HUES64 (cell line): ENCODE data around the gene EDN2.

Experiments
- H3K27ac ChIP-seq: 2 replicates; pipeline ENCODE4 v1.7.0; 2013; ENCODE audit warnings: low read depth, low read length, inconsistent platforms
- H3K27me3 ChIP-seq: 2 replicates; pipeline ENCODE4 v1.6.1; 2013; ENCODE audit warnings: mild to moderate bottlenecking, low read length; ENCODE audit not compliant: insufficient read depth
- H3K36me3 ChIP-seq: 2 replicates; pipeline ENCODE4 v1.6.1; 2013; ENCODE audit warnings: mild to moderate bottlenecking, low read length; ENCODE audit not compliant: insufficient read depth
- H3K4me1 ChIP-seq: 2 replicates; pipeline ENCODE4 v1.6.1; 2013; ENCODE audit warnings: mild to moderate bottlenecking, low read length, moderate library complexity; ENCODE audit not compliant: insufficient read depth
- H3K4me3 ChIP-seq: 2 replicates; pipeline ENCODE4 v1.5.1; 2013; ENCODE audit warnings: mild to moderate bottlenecking, low read length, moderate library complexity
- H3K9ac ChIP-seq: 2 replicates; pipeline ENCODE4 v1.6.1; 2013; ENCODE audit warnings: mild to moderate bottlenecking, low read depth, low read length
- H3K9me3 ChIP-seq: 2 replicates; pipeline ENCODE4 v1.6.1; 2013; ENCODE audit warnings: low read depth, low read length; ENCODE audit not compliant: insufficient read depth
- WGBS: fragments of 150-250, 120-280 bp; methylation state at CpG from one replicate; pipeline ENCODE4 v1.1.7; 2013; ENCODE audit warnings: missing lambda C conversion rate; 5-methylcytosine and 5-hydroxymethylcytosine counted together

Gene EDN2

GRCh38 chr1:41481109-41481775, 3.2 kb downstream of the EDN2 start:
- Histone ChIP-seq H3K36me3 (no peaks in the 10 kb centered on the region), H3K27me3 (no peaks in the 10 kb centered on the region), H3K4me1 (peaks cover 12% of the 10 kb centered on the region), H3K4me3 (no peak overlapping the region), H3K9ac (no peak overlapping the region), H3K27ac (no peak overlapping the region), H3K9me3 (no peaks in the 10 kb centered on the region)
- WGBS: 93% methylated on average over 15 of the region's 15 CpGs

- Histone ChIP-seq H3K4me1 (peaks cover 4% of the 10 kb centered on the region), H3K9me3 (no peaks in the 10 kb centered on the region), H3K36me3 (no peaks in the 10 kb centered on the region), H3K4me3 (no peak overlapping the region), H3K27me3 (no peaks in the 10 kb centered on the region), H3K27ac (no peak overlapping the region), H3K9ac (no peak overlapping the region)
- 91% methylated on average over 10 of the region's 10 CpGs for WGBS
Measured at GRCh38 chr1:41480204-41481108, 4.0 kb downstream of the EDN2 start.

- Histone ChIP-seq H3K4me3 (no peak overlapping the region), H3K9me3 (no peaks in the 10 kb centered on the region), H3K27me3 (no peaks in the 10 kb centered on the region), H3K9ac (no peak overlapping the region), H3K27ac (no peak overlapping the region), H3K4me1 (no peaks in the 10 kb centered on the region; the same call in 1 of the 2 replicates), H3K36me3 (no peaks in the 10 kb centered on the region)
- 92% methylated on average over 3 of the region's 3 CpGs for whole genome bisulfite sequencing
Measured at GRCh38 chr1:41479808-41480160, 4.7 kb downstream of the EDN2 start.

GRCh38 chr1:41479000-41479807, 5.3 kb downstream of the EDN2 start:
- no peaks in the 10 kb centered on the region for H3K36me3 ChIP-seq
- no peaks in the 10 kb centered on the region for H3K27me3 ChIP-seq
- H3K4me3 ChIP-seq: no peak overlapping the region
- H3K9ac ChIP-seq: no peak overlapping the region
- no peak overlapping the region; the same call in 1 of the 2 replicates for H3K27ac ChIP-seq
- WGBS: 92% methylated on average over 19 of the region's 19 CpGs
- no peaks in the 10 kb centered on the region for H3K9me3 ChIP-seq
- H3K4me1 ChIP-seq: no peaks in the 10 kb centered on the region; the same call in 1 of the 2 replicates

GRCh38 chr1:41478118-41478748, 6.2 kb downstream of the EDN2 start:
- H3K4me3 ChIP-seq: no peak overlapping the region
- no peaks in the 10 kb centered on the region for H3K9me3 ChIP-seq
- H3K27ac ChIP-seq: no peak overlapping the region
- 91% methylated on average over 12 of the region's 12 CpGs for WGBS
- H3K4me1 ChIP-seq: no peaks in the 10 kb centered on the region; the same call in 1 of the 2 replicates
- H3K36me3 ChIP-seq: no peaks in the 10 kb centered on the region
- H3K9ac ChIP-seq: no peak overlapping the region
- H3K27me3 ChIP-seq: no peaks in the 10 kb centered on the region

- no peak overlapping the region for H3K27ac ChIP-seq
- H3K36me3 ChIP-seq: no peaks in the 10 kb centered on the region
- no peaks in the 10 kb centered on the region; the same call in 1 of the 2 replicates for H3K4me1 ChIP-seq
- no peaks in the 10 kb centered on the region for H3K27me3 ChIP-seq
- WGBS: 88% methylated on average over 11 of the region's 11 CpGs
- H3K4me3 ChIP-seq: no peak overlapping the region
- no peak overlapping the region for H3K9ac ChIP-seq
- H3K9me3 ChIP-seq: no peaks in the 10 kb centered on the region
Measured at GRCh38 chr1:41476807-41477361, 7.6 kb downstream of the EDN2 start.

GRCh38 chr1:41475859-41476567, 8.5 kb downstream of the EDN2 start:
- H3K27ac ChIP-seq: no peak overlapping the region
- H3K4me3 ChIP-seq: no peak overlapping the region
- no peak overlapping the region for H3K9ac ChIP-seq
- no peaks in the 10 kb centered on the region for H3K27me3 ChIP-seq
- H3K9me3 ChIP-seq: no peaks in the 10 kb centered on the region
- H3K36me3 ChIP-seq: no peaks in the 10 kb centered on the region
- 81% methylated on average over 8 of the region's 8 CpGs for WGBS
- no peaks in the 10 kb centered on the region; the same call in 1 of the 2 replicates for H3K4me1 ChIP-seq

GRCh38 chr1:41475346-41475745, 9.1 kb downstream of the EDN2 start:
- H3K9ac ChIP-seq: no peak overlapping the region
- 86% methylated on average over 4 of the region's 4 CpGs for WGBS

GRCh38 chr1:41474490-41475271, 9.8 kb downstream of the EDN2 start:
- no peaks in the 10 kb centered on the region for H3K36me3 ChIP-seq
- H3K4me1 ChIP-seq: no peaks in the 10 kb centered on the region; the same call in 1 of the 2 replicates
- no peaks in the 10 kb centered on the region for H3K9me3 ChIP-seq
- H3K27ac ChIP-seq: no peak overlapping the region
- H3K4me3 ChIP-seq: no peak overlapping the region
- no peaks in the 10 kb centered on the region for H3K27me3 ChIP-seq
- H3K9ac ChIP-seq: no peak overlapping the region
- 80% methylated on average over 17 of the region's 17 CpGs for WGBS

More at GRCh38 chr1:41475346-41475745, 9.1 kb downstream of the EDN2 start:
- Histone ChIP-seq H3K27me3 (no peaks in the 10 kb centered on the region), H3K27ac (no peak overlapping the region), H3K4me1 (no peaks in the 10 kb centered on the region; the same call in 1 of the 2 replicates), H3K9me3 (no peaks in the 10 kb centered on the region), H3K4me3 (no peak overlapping the region), H3K36me3 (no peaks in the 10 kb centered on the region)
